GM12878 (cell line): Measurements from ENCODE around the gene CLEC19A.

Experiments used
- BHLHE40 ChIP-seq, 2 experiments: fragments of 450-650 bp in 1 of 2; IDR thresholded peaks; 2 replicates each; pipeline ENCODE4 v1.6.1; 2011 to 2017; ENCODE audit warnings: low read depth in 2 of 2, borderline replicate concordance in 1 of 2, improper control_type of control experiment in 1 of 2, low read length in 1 of 2, mild to moderate bottlenecking in 1 of 2
- EZH2 ChIP-seq: IDR thresholded peaks from 2 replicates; pipeline ENCODE4 v1.6.1; 2012; ENCODE audit warnings: low read depth, mild to moderate bottlenecking, control low read depth, inconsistent platforms, low read length, borderline replicate concordance; ENCODE audit not compliant: control insufficient read depth
- IKZF2 ChIP-seq, 2 experiments: fragments of 450-650 bp; IDR thresholded peaks; 2 replicates each; pipeline ENCODE4 v1.6.1; 2017; ENCODE audit warnings: mild to moderate bottlenecking in 2 of 2, moderate library complexity in 2 of 2
- NR2F1 ChIP-seq: fragments of 450-650 bp; conservative IDR thresholded peaks from 2 replicates; pipeline ENCODE4 v1.6.1; 2017; ENCODE audit warnings: mild to moderate bottlenecking
- RFX5 ChIP-seq: IDR thresholded peaks from 2 replicates; pipeline ENCODE4 v1.6.1; 2011; ENCODE audit warnings: low read depth, low read length, improper control_type of control experiment

DNA sequence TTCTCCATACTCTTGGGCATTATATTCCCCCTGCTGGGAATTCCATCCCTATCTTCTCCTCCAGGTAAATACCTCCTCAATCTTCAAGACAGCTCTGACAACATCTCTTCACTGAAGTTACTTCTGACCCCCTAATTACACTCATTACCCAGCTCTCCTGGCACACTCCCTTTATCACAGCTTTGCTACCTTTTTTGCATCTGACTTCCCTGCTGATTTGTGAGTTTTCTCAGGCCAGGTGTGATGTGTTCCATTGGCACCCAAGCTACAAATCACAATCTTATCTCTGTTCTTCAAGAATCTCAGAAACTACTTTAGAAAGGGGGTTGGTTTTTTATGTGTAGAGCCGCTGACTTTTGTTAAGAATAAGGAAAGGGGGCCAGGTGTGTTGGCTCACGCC, 14.0 kb downstream of the CLEC19A start:
- TF ChIP-seq BHLHE40 (IDR thresholded peaks at IDR 0.05; ENCODE audit: borderline replicate concordance in 1 of 2, low read depth in 2 of 2, low read length in 1 of 2) (no peak), NR2F1 (no peak), EZH2 (no peak), IKZF2 (IDR thresholded peaks at IDR 0.05) (no peak), RFX5 (no peak)
